Large intestine (tissue), 3 donors: ENCODE measurements around the gene LRRC43. TPM values are rescaled to one million over a fixed set of nuclear protein-coding genes. Genes with fewer than 3 reads are reported as not detected.

Source experiments
- DNase-seq, 2 donors: peaks; one replicate each; pipeline versions ENCODE4 v3.0.0 to v3.0.0-alpha.2; 2013
- H3K27ac ChIP-seq: one replicate; pipeline ENCODE4 v1.5.1; 2013; ENCODE audit warnings: low read length
- H3K27me3 ChIP-seq: 2 replicates; pipeline ENCODE4 v1.6.1; 2013; ENCODE audit warnings: low read length; ENCODE audit not compliant: control insufficient read depth, insufficient read depth
- H3K36me3 ChIP-seq: 2 replicates; pipeline ENCODE4 v1.6.1; 2013; ENCODE audit warnings: low read length; ENCODE audit not compliant: control insufficient read depth, insufficient read depth
- H3K4me1 ChIP-seq: one replicate; pipeline ENCODE4 v1.6.1; 2013; ENCODE audit warnings: low read length; ENCODE audit not compliant: control insufficient read depth, insufficient read depth
- H3K4me3 ChIP-seq: one replicate; pipeline ENCODE4 v1.5.1; 2013; ENCODE audit warnings: low read length
- H3K9me3 ChIP-seq: one replicate; pipeline ENCODE4 v1.6.1; 2013; ENCODE audit warnings: mild to moderate bottlenecking, low read depth, low read length, moderate library complexity; ENCODE audit not compliant: control insufficient read depth
- WGBS: methylation state at CpG from one replicate; pipeline ENCODE4 v1.1.5; 2013; ENCODE audit warnings: low lambda C conversion rate; ENCODE audit not compliant: insufficient coverage; 5-methylcytosine and 5-hydroxymethylcytosine counted together
- polyA plus RNA-seq: library from polyadenylated mRNA; unstranded; fragments of 120-200 nt; gene quantifications from one replicate; pipeline ENCODE4 v1.2.1, GENCODE V29; 2013

Gene LRRC43
- polyA plus RNA-seq, 1 donor = 2.0 TPM

- Histone ChIP-seq H3K27me3 (no peaks in the 10 kb centered on the region), H3K4me3 (no peak overlapping the region), H3K36me3 (peaks cover 83% of the 10 kb centered on the region), H3K4me1 (peaks cover 2% of the 10 kb centered on the region), H3K9me3 (no peaks in the 10 kb centered on the region), H3K27ac (no peak overlapping the region)
- 100% methylated on average over 2 of the region's 19 CpGs for WGBS
- DNase-seq = no peak
These were observed 42.3 kb upstream of the LRRC43 start for GRCh38 chr12:122140467-122141257.

- H3K27me3 ChIP-seq = no peaks in the 10 kb centered on the region
These were observed 40.8 kb upstream of the LRRC43 start for GRCh38 chr12:122141911-122142725.

GRCh38 chr12:122142857-122143256 lies 40.1 kb upstream of the LRRC43 start:
- H3K36me3 ChIP-seq = peaks cover 64% of the 10 kb centered on the region
- no peaks in the 10 kb centered on the region for H3K27me3 ChIP-seq
- no CpG with 5 or more reads among the region's 6 CpGs for WGBS
- peaks cover 2% of the 10 kb centered on the region for H3K4me1 ChIP-seq
- no peaks in the 10 kb centered on the region for H3K9me3 ChIP-seq
- DNase-seq = no peak
- no peak overlapping the region for H3K4me3 ChIP-seq
- no peak overlapping the region for H3K27ac ChIP-seq

More at GRCh38 chr12:122141911-122142725, 40.8 kb upstream of the LRRC43 start:
- Histone ChIP-seq H3K4me1 (peaks cover 2% of the 10 kb centered on the region), H3K9me3 (no peaks in the 10 kb centered on the region), H3K4me3 (no peak overlapping the region), H3K36me3 (peaks cover 70% of the 10 kb centered on the region), H3K27ac (no peak overlapping the region)
- no peak for DNase-seq
- WGBS = no CpG with 5 or more reads among the region's 21 CpGs

DNA sequence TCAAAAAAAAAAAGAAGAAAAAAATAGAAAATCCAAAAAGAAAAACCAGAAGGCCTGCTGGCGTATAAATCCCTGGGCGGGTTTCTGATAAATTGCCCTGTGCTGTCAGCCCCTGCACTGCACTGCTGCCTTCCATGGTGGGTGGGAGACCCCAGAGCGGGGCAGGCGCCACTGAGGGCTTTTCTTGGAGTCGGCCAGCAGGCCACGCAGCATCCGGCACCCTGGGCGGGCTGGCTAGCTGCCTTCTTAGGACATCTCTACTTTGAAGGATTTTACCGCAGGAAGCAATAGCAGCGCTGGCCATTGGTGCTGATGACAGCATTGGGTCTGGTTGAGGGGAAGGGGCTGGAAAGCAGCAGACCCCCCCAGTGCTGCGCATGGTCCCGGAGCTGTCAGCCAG lies 38.0 kb upstream of the LRRC43 start:
- no peak overlapping the region for H3K27ac ChIP-seq
- no peak overlapping the region for H3K4me3 ChIP-seq
- peaks cover 45% of the 10 kb centered on the region for H3K36me3 ChIP-seq
- 100% methylated on average over 2 of the region's 12 CpGs for WGBS
- no peaks in the 10 kb centered on the region for H3K4me1 ChIP-seq
- H3K27me3 ChIP-seq = no peaks in the 10 kb centered on the region
- H3K9me3 ChIP-seq = no peaks in the 10 kb centered on the region
- no peak for DNase-seq

DNA sequence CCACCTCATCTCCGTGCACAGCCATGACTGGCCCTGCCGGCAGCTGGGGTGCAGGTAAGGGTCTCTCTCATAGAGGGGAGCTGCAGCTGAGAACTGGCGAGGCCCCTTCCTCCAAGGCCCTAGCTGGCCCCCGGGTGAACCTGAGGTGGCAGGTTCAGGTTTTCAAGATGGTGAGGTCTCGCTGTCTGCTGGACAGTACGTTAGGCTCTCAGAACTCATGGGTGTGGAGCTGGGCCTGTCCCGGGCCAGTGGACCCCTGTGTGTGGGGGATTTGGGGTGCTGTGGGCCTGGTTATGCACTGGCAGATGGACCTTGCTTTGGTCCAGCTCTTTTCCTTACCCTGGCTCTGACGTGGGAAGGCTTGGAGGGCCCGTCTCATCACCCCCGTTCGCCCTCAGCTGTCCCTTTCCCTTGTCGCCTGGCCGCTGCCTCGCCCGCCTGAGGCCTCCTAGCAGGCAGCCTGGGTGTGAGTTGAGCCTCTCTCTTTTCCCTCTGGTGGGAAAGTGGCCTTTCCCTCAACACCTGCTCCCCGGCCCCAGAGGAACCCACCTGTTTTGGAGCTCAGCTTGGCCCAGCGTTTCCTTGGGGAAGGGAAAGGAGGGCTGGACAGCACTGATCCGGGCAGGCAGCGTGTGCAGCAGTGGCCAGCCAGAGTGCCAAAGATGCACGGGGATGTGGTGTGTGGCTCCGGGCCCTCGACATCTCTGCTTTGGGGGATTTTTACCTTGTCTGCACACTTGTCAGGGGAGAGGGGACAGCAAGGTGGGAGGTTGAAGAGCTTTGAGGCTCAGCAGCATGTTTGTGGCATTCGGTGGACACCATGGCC lies 37.2 kb upstream of the LRRC43 start:
- Histone ChIP-seq H3K36me3 (peaks cover 38% of the 10 kb centered on the region), H3K4me1 (no peaks in the 10 kb centered on the region)
- no CpG with 5 or more reads among the region's 23 CpGs for WGBS

GRCh38 chr12:122147514-122148290 lies 35.2 kb upstream of the LRRC43 start:
- WGBS = 80% methylated on average over 1 of the region's 21 CpGs
- H3K4me1 ChIP-seq = no peaks in the 10 kb centered on the region
- H3K27ac ChIP-seq = no peak overlapping the region
- DNase-seq = no peak
- no peaks in the 10 kb centered on the region for H3K9me3 ChIP-seq
- peaks cover 18% of the 10 kb centered on the region for H3K36me3 ChIP-seq
- no peaks in the 10 kb centered on the region for H3K27me3 ChIP-seq
- H3K4me3 ChIP-seq = no peak overlapping the region

More for the DNA sequence above, 37.2 kb upstream of the LRRC43 start:
- DNase-seq = no peak
- Histone ChIP-seq H3K9me3 (no peaks in the 10 kb centered on the region), H3K27ac (no peak overlapping the region), H3K27me3 (no peaks in the 10 kb centered on the region), H3K4me3 (no peak overlapping the region)

DNA sequence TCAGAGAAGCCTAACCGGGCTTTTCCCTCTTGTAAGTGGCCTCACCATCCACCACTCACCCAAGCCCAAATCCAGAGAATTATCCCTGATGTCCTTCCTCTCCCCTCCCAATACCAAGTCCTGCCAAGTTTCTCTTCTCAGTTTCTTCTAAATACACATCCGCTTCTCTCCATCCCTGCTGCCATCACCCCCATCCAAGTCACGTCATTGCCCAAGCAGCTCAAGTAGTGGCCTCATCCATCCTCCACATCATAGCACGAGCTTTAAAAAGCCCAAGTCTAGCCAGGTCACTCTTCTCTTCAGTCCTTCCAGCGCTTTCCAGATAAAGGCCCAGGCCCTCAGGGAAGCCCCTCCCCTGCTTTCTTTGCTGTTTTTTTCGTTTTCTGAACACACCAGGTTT lies 34.3 kb upstream of the LRRC43 start:
- Histone ChIP-seq H3K4me3 (no peak overlapping the region), H3K27me3 (no peaks in the 10 kb centered on the region), H3K4me1 (no peaks in the 10 kb centered on the region), H3K36me3 (peaks cover 9% of the 10 kb centered on the region), H3K27ac (no peak overlapping the region), H3K9me3 (no peaks in the 10 kb centered on the region)
- DNase-seq = no peak
- 47% methylated on average over 2 of the region's 6 CpGs for WGBS

DNA sequence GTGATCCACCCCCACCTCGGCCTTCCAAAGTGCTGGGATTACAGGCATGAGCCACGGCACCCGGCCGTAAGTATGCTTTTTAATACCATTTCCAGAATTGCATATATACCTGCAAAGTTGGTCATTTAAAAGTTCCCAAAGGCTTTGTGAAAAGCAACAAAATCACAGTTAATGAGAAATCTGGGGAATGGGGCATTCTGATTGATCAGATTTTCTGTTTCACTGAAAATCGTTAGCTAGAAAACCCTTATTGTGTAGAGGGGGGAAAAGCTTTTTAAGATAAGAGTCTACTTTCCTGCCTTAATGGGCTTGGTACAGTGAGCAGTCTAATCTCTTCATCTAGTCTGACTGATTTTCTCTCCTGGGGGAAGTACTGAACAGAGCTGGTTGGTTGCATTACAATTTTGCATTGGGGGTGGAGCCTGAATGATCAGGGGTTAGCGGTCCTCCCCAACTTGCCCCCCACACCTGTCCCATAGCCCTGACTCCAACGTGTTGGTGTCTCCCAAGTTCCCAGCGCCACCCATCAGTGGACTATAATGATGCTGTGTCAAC lies 32.7 kb upstream of the LRRC43 start:
- no peak for DNase-seq
- Histone ChIP-seq H3K4me3 (no peak overlapping the region), H3K4me1 (no peaks in the 10 kb centered on the region), H3K27me3 (no peaks in the 10 kb centered on the region), H3K9me3 (no peaks in the 10 kb centered on the region), H3K36me3 (no peaks in the 10 kb centered on the region), H3K27ac (no peak overlapping the region)
- WGBS = no CpG with 5 or more reads among the region's 8 CpGs

DNA sequence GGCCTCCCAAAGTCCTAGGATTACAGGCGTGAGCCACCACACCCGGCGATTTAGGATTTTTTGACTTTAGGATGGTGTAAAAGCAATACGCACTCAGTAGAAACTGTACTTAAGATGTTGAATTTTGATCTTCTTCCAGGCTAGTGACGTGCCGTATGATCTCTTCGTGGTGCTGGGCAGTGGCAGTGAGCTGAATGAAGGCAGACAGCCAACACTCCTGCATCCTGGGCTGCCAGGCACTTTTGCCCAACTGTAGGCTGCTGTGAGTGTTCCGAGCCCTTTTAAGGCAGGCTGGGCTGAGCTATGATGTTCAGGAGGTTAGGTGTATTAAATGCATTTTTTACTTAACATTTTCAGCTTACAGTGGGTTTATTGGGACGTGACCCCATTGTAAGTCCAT lies 30.2 kb upstream of the LRRC43 start:
- Histone ChIP-seq H3K27ac (no peak overlapping the region), H3K36me3 (no peaks in the 10 kb centered on the region), H3K4me3 (no peak overlapping the region), H3K4me1 (no peaks in the 10 kb centered on the region), H3K27me3 (no peaks in the 10 kb centered on the region), H3K9me3 (no peaks in the 10 kb centered on the region)
- 94% methylated on average over 3 of the region's 9 CpGs for WGBS
- no peak for DNase-seq
